SH-SY5Y (cell line): ENCODE data around the gene GAS7.

Source experiments
- GATA2 ChIP-seq: IDR thresholded peaks from 2 replicates; pipeline ENCODE4 v1.6.1; 2011; ENCODE audit warnings: mild to moderate bottlenecking, low read depth, low read length
- GATA3 ChIP-seq: IDR thresholded peaks from 2 replicates; pipeline ENCODE4 v1.6.1; 2011; ENCODE audit warnings: low read depth, mild to moderate bottlenecking, low read length, moderate library complexity

DNA sequence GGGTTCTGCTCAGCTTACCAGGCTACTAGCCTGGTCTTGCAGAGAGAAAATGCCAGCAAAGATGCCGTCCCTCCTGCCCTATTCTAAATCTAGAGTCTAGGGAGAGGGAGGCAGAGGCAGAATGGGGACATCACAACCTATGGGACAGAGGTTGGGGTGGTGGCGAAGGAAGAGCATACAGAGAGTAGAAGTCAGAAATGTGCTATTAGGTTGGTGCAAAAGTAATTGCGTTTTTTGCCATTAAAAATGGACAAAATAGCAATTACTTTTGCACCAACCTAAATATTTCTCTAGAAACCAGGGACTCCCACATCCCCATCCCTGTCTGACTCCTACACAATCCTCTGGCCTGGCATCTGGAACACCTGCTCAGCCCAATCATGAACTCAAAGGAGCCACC lies 127.7 kb downstream of the GAS7 start:
- TF ChIP-seq GATA2 (no peak), GATA3 (no peak)
